COLO668 (cell line): ENCODE results near the gene RAPGEF2.
"Not testable (repeated sequence)": the region's sequence is repeated elsewhere in the genome, so short reads cannot be mapped to it uniquely, and the experiment has no call there.

ENCODE experiments used
- DNase-seq: peaks from one replicate; lab custom pipeline; 2025; ENCODE audit not compliant: unreplicated experiment; lab: John Stamatoyannopoulos, UW

RAPGEF2 gene

DNA sequence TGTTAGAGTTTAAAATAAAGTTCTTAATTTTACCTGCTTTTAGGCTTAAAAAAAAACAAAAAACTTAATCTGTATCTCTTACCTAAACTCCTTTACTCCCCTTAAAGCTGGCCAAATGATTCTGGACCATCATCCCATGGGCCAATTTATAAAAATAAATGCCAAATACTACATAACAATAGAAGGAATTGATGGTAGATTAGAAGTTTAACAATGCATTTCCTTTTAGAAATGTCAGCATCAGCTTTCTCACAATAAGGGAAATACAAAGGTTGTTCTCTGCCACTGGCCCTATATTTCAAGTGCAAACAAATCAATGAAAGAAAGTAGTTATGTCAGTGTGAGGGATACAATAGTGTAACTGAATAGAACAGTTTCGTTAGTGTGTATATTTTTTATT is 5.7 kb upstream of the RAPGEF2 start:
- DNase-seq, result no peak

DNA sequence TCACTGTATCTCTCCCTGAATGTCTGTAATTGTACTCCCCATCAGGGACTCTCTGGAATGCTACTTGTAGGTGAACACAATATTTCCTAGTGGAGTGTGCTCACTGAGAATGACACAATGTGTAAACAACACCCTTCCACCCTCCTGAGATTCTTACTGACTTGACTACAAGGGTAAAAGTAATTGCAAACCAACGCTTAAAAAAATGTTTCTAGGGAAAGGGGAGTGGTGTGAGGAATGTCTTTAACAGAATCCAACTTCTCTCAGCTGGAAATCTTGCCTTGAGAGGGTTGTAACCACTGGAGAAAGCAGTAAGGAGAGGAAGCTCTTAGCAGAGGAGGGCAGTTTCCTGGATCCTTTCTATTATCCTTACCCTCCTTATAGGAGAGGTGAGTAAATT is 5.1 kb upstream of the RAPGEF2 start:
- DNase-seq, result no peak

DNA sequence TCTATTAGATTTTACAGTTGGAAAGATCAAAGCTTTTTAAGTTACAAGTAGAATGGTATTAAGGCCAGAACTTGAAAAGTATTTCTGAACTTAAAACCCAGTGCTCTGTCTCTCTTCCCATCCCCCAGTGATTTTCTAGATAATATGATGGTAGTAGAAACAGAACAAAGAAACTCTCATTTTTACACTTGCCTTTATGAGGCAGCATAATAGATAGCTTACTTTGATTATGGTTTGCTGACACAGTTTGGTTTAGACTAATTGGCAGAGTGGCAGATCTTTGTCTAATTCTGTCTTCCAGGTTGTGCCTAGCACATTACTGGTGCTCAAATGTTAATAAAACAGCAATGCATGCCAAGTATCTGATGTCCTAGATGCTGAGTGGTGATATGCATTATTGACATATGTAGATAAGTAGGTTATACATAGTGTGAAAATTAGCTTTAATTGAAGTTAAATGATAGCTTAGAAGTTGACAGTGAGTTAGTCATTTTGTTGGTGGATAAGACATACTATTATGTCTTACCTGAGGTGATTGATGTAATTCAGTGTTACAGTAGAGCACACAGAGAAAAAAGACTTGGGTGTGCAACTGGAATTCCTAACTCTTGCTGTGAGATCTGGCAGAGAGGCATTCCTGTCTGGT is 4.3 kb upstream of the RAPGEF2 start:
- no peak for DNase-seq

DNA sequence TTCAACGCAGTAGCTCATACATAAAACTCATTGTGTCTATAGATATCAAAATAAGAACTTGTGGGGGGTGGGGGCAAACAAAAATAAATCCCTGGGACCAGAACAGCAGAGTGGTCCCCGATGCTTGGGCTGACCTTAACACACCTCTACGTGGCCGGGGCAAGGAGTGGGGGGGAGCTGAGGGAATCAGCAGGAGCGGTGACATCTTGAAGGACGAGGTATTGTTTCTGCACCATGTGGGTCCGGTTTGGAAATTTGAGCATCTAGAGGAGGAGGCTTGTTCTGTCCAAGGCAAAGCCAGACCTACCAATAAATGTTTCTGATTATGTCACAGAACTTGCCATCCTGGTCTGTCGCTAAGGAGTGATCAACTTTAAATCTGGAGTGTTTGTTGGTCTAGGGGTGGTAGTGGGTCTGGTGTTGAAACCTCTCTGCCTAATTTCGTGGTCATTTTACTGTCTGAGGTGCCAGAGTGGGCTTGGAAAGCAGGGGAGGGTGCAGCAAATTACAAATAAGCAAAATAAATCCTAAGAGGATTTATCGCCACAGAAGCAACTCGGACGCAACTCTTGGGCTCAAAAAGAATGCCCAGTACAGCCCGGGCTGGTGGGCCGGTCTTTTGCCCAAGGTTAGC is 774 bp upstream of the RAPGEF2 start:
- DNase-seq, result no peak

DNA sequence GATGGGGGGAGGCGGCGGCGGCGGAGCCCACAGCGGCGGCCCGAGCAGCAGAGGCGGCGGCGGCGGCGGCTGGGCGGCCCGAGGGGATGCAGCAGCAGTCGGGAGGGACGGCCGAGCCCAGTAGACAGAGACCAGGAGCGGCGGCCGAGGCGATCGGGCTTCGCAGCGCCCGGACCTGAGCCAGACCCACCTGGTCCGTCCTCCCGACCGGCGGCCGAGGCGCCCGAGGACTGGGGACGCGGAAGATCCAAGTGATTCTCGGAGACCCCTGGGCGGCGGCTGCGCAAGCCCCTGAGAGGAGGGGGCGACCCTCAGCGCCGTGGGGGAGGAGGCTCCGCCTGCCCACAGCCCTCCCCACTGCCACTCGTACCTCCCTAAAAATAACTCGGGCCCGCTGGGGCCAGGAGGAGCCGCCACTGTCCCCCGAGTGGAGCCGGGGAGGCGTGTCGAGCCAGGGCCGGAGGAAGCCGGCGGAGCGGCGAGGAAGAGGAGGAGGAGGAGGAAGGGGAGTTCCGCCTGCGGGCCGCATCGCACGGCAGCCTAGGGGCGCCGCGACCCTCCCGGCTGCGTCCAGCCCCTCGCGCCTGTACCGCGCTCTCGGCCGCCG is 608 bp downstream of the RAPGEF2 start:
- DNase-seq, result peak; percentile 65

DNA sequence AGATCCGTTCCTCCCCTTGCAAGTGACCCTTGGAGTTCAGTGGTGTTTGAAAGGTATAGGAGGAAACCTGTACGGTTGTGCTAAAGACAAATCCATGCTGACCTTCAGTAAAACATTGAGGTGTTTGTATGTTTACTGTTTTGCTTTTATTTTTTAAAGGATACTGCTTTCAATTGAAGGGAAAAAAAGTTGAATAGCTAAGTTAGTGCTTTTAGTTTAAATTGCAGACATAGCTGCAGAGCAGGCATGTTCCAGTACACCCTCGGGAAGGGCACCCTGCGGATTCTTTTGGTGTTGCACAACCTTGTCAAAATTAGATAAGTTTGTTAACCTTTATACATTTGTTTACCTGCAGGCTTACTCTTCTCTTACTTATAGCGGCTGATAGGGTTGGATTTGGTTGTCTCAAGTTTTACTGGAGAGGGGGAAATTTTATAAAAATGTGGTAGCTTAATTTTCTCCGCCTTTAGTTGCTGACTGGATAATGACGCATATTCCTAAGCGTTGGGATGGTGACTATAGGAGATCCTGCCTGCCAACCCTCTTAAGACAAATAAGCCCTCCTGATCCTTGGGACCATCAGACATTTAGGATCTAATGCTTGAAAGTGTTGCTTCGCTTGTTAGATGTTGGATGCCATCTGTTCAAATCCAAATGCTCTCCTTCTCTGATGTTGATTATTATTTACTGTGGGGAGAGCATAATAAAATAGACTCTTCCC is 2.0 kb downstream of the RAPGEF2 start:
- peak; percentile 14 for DNase-seq

DNA sequence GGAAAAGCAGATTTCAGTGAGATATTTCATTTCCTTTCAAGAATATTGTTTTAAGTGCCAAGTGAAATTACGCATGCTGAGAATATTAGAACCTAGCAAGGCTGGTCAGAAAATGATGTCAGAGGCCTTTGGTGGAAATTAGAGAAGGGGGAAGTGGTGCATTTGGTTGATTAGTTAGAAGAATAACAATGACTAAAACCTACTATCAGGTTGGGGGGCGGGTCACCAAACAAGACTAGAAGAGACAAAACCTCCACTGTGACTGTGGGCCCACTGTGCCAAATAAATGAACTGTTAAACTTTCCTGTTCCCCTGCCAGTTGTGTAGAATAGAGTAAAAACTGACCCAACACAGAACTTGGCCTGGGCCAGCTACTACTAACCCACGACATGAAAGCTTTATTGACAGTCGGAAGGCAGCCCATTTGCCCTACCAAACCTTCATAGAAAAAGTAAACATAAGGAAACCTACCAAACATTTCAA is 2.9 kb downstream of the RAPGEF2 start:
- DNase-seq, result no peak

DNA sequence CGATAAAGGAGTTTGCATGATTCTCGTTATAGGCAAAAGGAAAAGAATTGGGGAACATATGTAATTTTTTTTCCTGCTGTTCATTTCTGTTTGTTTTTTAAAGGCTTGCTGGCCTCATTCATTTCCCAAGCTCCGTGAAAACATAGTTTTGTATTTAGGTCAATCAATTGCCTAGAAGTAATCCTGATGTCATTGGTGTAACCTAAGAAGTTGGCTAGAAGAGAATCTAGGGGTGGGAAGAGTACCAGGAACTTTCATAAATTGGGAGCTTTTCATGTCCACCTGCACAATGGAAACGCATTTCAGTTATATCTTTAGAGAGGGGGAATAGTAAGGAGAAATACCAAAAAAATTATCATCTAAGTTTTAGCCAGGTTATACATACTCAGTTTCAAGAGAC is 3.8 kb downstream of the RAPGEF2 start:
- DNase-seq, result no peak

DNA sequence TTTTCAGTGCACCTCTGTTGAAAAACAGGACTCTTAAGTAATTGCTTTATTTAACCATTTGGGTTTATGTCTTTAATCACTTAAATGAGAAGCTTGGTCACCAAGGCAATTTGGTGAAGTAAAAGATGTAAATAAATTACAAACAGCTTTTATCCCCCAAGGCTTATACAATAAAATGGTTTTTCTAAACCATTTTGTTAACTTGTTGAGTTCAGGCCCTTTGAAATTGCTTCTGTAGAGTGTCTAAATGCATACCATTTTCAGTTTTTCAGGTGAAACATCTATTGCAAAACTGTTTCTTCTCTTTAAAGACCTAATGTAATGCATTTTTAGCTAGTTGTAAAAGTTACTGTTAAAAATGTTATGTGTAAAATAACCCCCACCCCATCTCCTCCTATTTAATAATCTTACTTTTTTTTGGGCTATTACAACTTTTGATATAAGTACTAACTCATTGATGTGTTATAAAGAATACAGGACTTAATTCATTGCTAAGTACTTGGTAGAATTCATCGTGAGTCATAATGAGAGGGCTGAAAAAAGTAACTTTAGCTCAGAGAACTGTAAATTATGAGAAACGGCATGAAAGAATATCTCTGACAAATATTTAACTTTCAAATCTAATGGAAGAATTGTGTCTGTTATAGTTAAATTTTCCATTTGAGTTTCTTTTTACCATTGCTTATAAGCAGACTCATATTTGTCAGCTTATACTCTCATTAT is 4.5 kb downstream of the RAPGEF2 start:
- DNase-seq, result no peak

DNA sequence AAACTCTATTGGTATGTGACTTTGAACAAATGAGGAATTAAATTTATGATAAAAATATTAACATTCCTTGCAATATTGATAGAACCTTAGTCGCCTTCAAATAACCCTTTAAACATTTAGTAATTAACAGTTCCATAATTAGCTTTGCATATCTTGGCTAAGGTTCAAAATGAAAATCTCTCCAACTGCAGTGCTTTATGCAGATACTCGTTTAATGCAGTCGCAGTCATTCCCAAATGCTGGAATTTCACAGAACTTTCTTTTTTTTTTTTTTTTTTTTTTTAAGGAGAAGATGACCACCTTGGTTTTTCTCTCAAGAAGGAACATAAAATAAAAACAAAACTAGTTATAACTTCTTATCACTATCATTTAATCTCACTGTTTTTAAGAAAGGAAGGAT is 5.2 kb downstream of the RAPGEF2 start:
- DNase-seq, result no peak

DNA sequence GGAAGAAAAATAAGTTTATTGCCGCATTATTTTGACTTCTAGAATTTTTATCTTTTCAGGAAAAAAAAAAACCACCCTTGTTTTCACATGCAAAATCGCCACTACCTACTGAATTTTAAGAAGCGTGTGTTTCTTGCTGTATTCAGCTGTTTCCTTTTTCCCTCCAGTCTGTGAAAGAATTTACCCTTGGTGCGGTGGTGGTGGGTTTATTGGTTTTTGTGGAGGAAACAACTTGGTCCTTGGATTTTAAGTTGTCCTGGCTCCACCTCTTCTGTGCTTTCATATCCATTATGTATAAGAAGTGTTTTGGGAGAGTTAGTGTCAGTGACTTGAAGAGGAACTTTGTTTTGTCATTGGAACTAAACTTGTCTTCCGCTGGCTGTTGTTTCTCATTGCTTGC is 8.1 kb downstream of the RAPGEF2 start:
- no peak for DNase-seq

DNA sequence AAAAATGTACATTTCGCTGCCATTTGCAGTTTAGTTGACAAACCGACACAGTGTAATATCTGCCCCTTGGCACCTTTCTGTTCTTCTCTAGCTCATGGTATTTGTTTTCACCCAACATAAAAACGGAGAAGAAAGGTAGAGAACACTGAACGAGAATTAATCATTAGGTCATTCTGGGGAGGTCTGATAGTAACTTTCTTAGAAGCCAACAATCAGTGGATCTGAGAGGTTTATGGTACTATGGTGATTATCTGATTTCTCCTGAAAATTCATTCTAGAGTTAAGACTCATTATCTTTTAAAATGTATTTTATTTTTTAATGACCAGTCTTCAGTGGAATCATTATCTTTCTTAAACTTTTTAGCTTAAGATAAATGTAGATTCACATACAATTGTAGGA is 8.5 kb downstream of the RAPGEF2 start:
- no peak for DNase-seq

DNA sequence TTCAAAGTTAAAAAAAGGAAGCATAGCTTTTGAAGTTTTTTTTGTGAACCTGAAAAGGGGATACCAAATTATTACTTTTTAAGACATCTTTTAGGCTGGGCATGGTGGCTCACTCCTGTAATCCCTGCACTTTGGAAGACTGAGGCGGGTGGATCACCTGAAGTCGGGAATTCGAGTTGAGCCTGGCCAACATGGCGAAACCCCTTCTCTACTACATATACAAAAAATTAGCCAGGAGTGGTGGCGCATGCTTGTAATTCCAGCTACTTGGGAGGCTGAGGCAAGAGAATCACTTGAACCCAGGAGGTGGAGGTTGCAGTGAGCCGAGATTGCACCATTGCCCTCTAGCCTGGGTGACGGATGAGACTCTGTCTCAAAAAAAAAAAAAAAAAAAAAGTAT is 10.5 kb downstream of the RAPGEF2 start:
- DNase-seq, result not testable (repeated sequence)

DNA sequence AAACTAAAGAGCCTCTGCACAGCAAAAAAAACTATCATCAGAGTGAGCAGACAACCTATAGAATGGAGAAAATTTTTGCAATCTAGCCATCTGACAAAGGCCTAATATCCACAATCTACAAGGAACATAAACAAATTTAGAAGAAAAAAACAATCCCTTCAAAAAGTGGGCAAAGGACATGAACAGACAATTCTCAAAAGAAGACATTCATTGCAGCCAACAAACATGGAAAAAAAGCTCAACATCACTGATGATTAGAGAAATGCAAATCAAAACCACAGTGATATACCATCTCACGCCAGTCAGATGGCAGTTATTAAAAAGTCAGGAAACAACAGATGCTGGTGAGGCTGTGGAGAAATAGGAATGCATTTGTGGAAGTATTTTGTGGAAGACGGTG is 13.2 kb downstream of the RAPGEF2 start:
- not testable (repeated sequence) for DNase-seq

DNA sequence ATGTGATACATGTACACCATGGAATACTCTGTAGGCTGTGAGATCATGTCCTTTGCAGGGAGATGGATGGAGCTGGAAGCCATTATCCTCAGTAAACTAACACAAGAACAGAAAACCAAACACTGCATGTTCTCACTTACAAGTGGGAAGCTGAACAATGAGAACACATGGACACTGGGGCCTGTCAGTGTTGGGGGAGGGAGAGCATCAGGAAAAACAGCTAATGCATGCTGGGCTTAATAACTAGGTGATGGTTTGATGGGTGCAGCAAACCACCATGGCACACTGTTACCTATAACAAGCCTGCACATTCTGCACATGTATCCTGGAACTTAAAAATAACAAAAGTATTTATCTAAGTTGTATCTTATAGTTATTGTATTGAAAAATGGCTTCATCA is 13.8 kb downstream of the RAPGEF2 start:
- DNase-seq, result peak; percentile 36

DNA sequence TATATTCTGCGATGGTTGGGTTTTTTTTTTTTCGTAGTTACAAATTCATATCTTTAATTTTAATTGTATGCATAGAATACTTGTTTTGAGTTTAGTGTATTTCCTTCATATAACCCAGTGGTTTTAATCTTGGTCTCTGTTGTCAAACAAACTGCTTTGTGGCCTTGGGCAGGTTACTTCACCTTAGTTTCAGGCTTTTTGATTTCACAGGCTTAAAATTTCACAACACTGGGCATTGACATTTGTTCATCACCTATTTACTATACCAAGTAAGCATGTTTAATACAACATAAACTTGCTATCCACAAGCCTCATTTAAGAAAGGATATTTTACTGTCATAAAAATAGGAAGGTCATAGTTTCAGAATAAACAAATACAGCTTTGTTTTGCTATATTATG is 14.7 kb downstream of the RAPGEF2 start:
- DNase-seq, result no peak

DNA sequence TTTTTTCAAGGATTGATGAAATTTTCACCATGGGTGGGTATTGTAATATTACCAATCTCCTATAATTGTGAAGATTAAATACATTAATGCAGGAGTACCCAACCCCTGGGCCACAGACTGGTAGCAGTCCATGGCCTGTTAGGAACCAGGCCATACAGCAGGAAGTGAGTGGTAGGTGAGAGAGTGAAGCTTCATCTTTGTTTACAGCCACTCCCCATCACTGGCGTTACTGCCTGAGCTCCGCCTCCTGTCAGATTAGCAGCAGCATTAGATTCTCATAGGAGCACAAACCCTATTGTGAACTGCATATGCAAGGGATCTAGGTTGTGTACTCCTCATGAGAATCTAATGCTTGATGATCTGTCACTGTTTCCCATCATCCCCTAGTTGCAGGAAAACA is 15.1 kb downstream of the RAPGEF2 start:
- no peak for DNase-seq

DNA sequence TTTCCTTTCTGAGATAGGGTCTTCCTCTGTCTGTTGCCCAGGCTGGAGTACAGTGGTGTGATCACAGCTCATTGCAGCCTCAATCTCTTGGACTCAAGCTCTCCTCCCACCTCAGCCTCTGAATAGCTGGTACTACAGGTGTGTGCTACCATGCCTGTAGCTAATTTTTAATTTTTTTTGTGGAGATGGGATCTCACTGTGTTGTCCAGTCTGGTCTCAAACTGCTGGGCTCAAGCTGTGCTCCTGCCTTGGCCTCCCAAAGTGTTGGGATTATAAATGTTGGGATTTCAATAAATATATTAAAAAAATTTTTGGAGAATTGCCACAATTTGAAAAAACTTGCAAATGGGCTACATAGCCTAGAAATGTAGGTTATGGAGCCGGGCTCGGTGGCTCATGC is 18.5 kb downstream of the RAPGEF2 start:
- no peak for DNase-seq

DNA sequence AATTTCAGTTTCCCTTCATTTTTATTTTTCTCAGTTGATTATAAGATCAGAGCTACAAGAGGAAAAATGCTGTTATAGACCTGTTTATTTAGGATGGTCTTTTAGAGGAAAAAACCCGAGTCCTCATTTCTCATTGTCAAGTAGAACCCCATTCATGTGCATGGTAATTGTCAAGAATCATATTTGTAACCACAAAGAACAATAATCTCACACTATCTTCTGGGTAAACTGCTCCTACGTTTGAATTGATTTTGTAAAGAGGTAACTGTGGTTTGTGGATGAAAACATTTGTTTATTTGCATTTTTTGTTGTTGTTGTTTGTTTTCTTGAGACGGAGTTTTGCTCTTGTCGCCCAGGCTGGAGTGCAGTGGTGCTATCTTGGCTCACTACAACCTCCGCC is 23.8 kb downstream of the RAPGEF2 start:
- DNase-seq, result no peak

DNA sequence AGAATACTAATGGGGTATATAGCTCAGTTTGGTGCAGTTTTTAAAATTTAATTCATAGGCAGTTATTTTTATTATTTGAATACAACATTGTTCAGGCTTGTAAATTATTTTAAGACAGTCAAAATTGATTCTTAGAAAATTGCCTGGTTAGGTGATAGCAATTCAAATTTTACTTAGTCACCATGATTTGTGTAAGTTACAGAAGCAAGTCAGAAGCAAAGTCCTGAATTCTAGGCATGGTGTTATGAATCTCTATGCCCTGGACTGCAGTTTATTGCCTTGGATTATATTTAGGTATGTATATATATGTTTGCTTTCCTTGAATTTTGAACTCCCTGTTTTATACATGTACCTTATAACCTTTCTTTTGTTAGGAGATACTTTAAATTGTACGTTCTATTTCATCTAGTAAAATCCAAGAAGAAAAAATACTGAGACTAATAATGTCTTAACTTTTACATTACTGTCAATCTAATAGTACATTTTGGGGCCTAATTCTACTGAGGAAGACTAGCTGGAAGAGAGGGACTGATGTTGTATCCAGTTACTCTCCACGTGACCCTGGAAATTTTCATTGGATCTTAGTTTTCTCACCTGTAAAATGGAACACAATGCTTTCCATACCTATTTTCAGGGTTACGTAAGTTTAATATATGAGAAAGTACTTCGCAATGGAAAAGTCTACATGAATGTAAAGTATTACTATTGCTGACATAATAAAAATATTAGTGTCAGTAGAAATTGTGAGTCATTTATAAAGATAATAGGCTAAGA is 25.1 kb downstream of the RAPGEF2 start:
- no peak for DNase-seq
